ENCODE measurements around the gene CDC27. TPM values are rescaled to one million over a fixed set of nuclear protein-coding genes. Genes with fewer than 3 reads are reported as not detected.
"Not testable (repeated sequence)": the region's sequence is repeated elsewhere in the genome, so short reads cannot be mapped to it uniquely, and the experiment has no call there.

CDC27 gene
- total RNA-seq, 2 donors from 2014 or later: 66.0 to 69.2 TPM

DNA sequence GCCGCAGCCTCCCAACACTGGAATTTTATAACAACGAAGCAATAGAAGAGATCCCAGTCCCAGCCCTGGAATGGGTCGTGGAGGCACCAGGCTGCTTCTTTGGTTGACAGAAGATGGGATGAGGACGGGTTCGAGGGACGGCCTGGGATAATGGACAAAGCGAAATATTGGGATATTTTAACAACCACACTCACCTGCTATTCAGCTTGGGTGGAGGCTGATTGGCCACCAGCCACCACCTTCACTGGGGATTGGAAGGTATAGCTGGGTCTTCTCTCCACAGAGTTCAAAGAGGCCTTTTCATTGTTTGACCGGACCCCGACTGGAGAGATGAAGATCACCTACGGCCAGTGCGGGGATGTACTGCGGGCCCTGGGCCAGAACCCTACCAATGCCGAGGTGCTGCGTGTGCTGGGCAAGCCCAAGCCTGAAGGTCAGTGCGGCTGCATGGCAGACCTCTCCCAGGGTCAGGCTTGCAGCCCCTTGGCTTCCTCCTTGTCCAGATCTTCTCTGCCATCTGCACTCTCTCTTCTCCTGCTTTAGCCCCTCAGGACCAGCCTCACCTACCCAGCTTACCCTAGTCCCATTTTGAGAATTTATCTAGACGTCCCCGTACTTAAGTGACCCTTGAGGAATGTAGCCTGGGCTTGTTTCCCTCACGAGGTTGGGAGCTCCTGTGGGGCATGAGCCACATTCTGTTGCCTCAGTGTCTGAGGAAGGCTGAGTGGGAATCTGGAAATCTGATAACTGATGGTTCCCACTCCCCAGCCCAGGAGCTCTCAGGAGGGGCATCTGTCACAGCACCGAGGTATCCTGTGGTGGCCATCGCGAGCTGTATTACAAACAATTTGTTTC is 30.8 kb upstream of the CDC27 start:
- no peak for ATAC-seq (ENCODE audit: insufficient number of reproducible peaks, low FRiP score, low read depth)
- Histone ChIP-seq H3K9me3 (no peaks in the 10 kb centered on the region), H3K36me3 (no peaks in the 10 kb centered on the region)

DNA sequence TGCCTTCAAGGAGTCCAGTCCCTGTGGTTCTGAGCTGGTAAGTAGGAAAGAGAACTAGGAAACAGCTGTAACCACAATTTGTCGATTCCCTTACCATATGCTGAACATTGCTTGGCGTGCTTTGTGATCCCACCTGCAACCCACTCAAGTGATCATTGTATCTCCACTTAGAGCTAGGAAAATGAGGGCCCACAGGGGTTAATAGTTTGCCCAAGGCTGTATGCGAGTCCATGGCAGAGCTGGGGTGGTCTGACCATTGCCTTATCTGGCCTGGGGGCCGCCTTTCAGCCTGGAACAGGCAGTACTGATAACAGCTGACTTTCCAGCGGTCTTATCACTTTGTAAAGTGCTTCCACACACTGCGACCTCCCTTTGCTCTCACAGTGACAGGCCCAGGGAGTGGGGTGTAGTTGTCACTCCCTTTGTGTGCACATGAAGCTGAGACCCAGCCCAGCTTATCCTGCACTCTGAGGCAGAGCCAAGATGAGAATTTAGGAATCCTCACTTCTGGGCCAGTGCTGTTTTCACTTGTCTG is 29.9 kb upstream of the CDC27 start:
- Histone ChIP-seq H3K36me3 (no peaks in the 10 kb centered on the region), H3K27ac (no peak overlapping the region), H3K27me3 (replicated peaks; ENCODE audit: insufficient read depth) (no peaks in the 10 kb centered on the region), H3K4me3 (no peak overlapping the region), H3K9me3 (no peaks in the 10 kb centered on the region), H3K4me1 (ENCODE audit: control insufficient read depth in 1 of 2, low read depth in 2 of 2) (peaks cover 8 to 14% of the 10 kb centered on the region in 2 donors)
- DNase-seq (ENCODE audit: low spot score) (no peak), ATAC-seq (ENCODE audit: insufficient number of reproducible peaks, low FRiP score, low read depth) (no peak)
- TF ChIP-seq, protein P1, sequence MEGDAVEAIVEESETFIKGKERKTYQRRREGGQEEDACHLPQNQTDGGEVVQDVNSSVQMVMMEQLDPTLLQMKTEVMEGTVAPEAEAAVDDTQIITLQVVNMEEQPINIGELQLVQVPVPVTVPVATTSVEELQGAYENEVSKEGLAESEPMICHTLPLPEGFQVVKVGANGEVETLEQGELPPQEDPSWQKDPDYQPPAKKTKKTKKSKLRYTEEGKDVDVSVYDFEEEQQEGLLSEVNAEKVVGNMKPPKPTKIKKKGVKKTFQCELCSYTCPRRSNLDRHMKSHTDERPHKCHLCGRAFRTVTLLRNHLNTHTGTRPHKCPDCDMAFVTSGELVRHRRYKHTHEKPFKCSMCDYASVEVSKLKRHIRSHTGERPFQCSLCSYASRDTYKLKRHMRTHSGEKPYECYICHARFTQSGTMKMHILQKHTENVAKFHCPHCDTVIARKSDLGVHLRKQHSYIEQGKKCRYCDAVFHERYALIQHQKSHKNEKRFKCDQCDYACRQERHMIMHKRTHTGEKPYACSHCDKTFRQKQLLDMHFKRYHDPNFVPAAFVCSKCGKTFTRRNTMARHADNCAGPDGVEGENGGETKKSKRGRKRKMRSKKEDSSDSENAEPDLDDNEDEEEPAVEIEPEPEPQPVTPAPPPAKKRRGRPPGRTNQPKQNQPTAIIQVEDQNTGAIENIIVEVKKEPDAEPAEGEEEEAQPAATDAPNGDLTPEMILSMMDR (IDR thresholded peaks at IDR 0.05): no peak

More for the DNA sequence above, 30.8 kb upstream of the CDC27 start:
- Histone ChIP-seq H3K4me1 (ENCODE audit: control insufficient read depth in 1 of 2, low read depth in 2 of 2) (peaks cover 17 to 23% of the 10 kb centered on the region in 2 donors), H3K4me3 (no peak overlapping the region), H3K27ac (no peak overlapping the region), H3K27me3 (replicated peaks; ENCODE audit: insufficient read depth) (no peaks in the 10 kb centered on the region)
- TF ChIP-seq, protein P1 (IDR thresholded peaks at IDR 0.05): no peak
- no peak for DNase-seq (ENCODE audit: low spot score)

DNA sequence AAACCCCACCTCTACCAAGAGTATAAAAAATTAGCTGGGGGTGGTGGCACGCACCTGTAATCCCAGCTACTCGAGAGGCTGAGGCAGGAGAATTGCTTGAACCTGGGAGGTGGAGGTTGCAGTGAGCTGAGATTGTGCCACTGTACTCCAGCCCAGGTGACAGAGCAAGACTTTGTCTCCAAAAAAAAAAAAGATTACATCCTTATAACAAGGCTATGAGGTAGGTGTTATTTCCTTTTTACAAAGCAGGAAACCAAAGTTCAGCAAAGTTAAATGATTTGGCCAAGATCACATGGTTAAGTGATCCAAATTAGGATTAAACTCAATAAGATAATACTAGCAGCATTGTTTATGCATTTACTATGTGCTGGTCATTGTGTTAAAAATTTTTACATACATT is 28.2 kb upstream of the CDC27 start:
- not testable (repeated sequence) for ATAC-seq (ENCODE audit: insufficient number of reproducible peaks, low FRiP score, low read depth); H3K9me3 ChIP-seq; H3K27ac ChIP-seq; DNase-seq (ENCODE audit: low spot score); H3K4me1 ChIP-seq (ENCODE audit: control insufficient read depth in 1 of 2, low read depth in 2 of 2); H3K27me3 ChIP-seq (replicated peaks; ENCODE audit: insufficient read depth); H3K4me3 ChIP-seq; H3K36me3 ChIP-seq

DNA sequence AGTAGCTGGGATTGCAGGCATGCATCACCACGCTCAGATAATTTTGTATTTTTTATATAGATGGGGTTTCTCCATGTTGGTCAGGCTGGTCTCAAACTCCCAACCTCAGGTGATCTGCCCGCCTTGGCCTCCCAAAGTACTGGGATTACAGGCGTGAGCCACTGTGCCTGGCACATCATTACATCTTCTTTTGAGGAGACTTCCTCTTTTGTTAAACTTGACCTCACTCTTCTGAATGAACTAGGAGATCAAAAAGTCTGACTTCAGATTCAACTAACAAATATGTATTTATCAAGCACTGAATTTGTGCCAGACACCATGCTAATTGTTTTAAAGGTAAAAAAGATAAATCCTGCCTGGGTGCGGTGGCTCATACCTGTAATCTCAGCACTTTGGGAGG is 27.7 kb upstream of the CDC27 start:
- DNase-seq (ENCODE audit: low spot score); H3K27ac ChIP-seq; ATAC-seq (ENCODE audit: insufficient number of reproducible peaks, low FRiP score, low read depth); H3K9me3 ChIP-seq; H3K27me3 ChIP-seq (replicated peaks; ENCODE audit: insufficient read depth); H3K4me1 ChIP-seq (ENCODE audit: control insufficient read depth in 1 of 2, low read depth in 2 of 2); H3K36me3 ChIP-seq; H3K4me3 ChIP-seq: not testable (repeated sequence)

DNA sequence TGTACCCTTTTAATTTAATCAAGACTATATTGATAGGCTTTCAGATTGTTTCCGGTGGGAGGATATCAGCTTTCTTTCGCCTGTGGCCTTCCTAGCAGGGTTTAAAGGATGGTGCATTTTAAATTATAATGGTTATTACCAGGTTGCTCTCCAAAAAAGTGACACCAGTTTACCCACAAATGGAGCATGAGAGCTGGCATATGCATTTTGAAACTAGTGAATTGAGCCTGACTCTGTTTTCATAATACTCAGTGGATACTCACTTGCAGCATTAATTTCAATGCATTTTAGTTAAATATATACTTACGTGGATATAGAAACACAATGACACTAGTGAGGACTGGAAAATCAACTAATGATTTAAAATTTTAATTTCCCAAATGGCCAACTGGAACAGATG is 25.8 kb upstream of the CDC27 start:
- no peak overlapping the region for H3K4me3 ChIP-seq
- no peaks in the 10 kb centered on the region for H3K36me3 ChIP-seq
- H3K27me3 ChIP-seq (replicated peaks; ENCODE audit: insufficient read depth): no peaks in the 10 kb centered on the region
- DNase-seq (ENCODE audit: low spot score) (no peak), ATAC-seq (ENCODE audit: insufficient number of reproducible peaks, low FRiP score, low read depth) (no peak)
- no peaks in the 10 kb centered on the region for H3K9me3 ChIP-seq
- H3K27ac ChIP-seq: no peak overlapping the region
- TF ChIP-seq, protein P1 (IDR thresholded peaks at IDR 0.05): no peak
- no peaks in the 10 kb centered on the region for H3K4me1 ChIP-seq (ENCODE audit: control insufficient read depth in 1 of 2, low read depth in 2 of 2)

DNA sequence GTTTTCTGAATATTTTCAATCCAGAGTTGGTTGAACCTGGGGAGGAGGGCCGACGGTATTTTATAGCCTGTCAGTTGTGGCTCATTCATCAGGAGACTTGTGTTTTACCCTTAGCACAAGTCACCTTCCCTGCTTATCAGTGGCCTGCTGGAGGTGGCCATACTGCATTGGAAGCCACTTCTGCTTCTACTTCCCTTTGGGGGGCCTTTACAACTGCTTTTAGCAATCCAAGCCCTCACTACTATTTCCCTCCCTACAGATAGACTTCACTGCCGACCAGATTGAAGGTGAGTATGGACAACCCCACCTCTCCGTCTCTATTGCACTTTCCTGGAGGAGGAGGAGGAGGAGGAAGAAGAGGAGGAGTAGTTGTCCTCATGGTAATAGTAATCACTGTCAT is 24.4 kb upstream of the CDC27 start:
- Histone ChIP-seq H3K27ac (no peak overlapping the region), H3K36me3 (no peaks in the 10 kb centered on the region), H3K9me3 (no peaks in the 10 kb centered on the region), H3K4me1 (ENCODE audit: control insufficient read depth in 1 of 2, low read depth in 2 of 2) (no peaks in the 10 kb centered on the region), H3K4me3 (no peak overlapping the region), H3K27me3 (replicated peaks; ENCODE audit: insufficient read depth) (no peaks in the 10 kb centered on the region)
- ATAC-seq (ENCODE audit: insufficient number of reproducible peaks, low FRiP score, low read depth): no peak
- TF ChIP-seq, protein P1 (IDR thresholded peaks at IDR 0.05): no peak
- DNase-seq (ENCODE audit: low spot score): no peak

All from thoracic aorta (tissue), 2 donors.